GM10266 (cell line): ENCODE results near the gene PMPCA.

Experiments used
- DNase-seq: peaks from one replicate; pipeline ENCODE4 v3.0.0; 2012; ENCODE audit errors: extremely low spot score
- TF ChIP-seq, protein P1 (sequence below): IDR thresholded peaks from 2 replicates; pipeline ENCODE4 v1.5.1; 2012; ENCODE audit warnings: mild to moderate bottlenecking, low read depth; ENCODE audit not compliant: control insufficient read depth, insufficient read depth; ENCODE audit errors: missing control alignments

The PMPCA gene

DNA sequence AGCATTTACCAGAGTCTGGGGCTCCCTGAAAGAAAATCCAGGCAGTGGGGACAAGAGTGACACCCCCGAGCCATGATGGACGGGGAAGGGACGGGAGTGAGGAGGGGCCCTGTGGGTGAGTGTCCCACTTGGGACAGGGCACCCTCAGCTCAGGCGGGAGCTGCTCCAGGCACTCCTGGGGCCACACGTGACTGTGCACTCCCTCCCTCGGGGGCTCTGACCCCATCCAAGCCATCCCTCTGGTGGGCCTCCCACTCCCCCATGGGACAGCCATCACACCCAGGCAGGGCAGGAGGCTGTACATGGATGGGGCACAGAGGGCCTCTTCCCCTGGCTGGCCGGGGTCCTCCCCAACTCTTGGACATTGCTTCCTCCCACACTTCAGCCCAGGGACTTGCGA, 34.0 kb upstream of the PMPCA start:
- no peak for DNase-seq
- TF ChIP-seq, protein P1, sequence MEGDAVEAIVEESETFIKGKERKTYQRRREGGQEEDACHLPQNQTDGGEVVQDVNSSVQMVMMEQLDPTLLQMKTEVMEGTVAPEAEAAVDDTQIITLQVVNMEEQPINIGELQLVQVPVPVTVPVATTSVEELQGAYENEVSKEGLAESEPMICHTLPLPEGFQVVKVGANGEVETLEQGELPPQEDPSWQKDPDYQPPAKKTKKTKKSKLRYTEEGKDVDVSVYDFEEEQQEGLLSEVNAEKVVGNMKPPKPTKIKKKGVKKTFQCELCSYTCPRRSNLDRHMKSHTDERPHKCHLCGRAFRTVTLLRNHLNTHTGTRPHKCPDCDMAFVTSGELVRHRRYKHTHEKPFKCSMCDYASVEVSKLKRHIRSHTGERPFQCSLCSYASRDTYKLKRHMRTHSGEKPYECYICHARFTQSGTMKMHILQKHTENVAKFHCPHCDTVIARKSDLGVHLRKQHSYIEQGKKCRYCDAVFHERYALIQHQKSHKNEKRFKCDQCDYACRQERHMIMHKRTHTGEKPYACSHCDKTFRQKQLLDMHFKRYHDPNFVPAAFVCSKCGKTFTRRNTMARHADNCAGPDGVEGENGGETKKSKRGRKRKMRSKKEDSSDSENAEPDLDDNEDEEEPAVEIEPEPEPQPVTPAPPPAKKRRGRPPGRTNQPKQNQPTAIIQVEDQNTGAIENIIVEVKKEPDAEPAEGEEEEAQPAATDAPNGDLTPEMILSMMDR = no peak

- TF ChIP-seq, protein P1 = no peak
- DNase-seq = no peak
Observed at GRCh38 chr9:136377341-136378169, 32.9 kb upstream of the PMPCA start.

DNA sequence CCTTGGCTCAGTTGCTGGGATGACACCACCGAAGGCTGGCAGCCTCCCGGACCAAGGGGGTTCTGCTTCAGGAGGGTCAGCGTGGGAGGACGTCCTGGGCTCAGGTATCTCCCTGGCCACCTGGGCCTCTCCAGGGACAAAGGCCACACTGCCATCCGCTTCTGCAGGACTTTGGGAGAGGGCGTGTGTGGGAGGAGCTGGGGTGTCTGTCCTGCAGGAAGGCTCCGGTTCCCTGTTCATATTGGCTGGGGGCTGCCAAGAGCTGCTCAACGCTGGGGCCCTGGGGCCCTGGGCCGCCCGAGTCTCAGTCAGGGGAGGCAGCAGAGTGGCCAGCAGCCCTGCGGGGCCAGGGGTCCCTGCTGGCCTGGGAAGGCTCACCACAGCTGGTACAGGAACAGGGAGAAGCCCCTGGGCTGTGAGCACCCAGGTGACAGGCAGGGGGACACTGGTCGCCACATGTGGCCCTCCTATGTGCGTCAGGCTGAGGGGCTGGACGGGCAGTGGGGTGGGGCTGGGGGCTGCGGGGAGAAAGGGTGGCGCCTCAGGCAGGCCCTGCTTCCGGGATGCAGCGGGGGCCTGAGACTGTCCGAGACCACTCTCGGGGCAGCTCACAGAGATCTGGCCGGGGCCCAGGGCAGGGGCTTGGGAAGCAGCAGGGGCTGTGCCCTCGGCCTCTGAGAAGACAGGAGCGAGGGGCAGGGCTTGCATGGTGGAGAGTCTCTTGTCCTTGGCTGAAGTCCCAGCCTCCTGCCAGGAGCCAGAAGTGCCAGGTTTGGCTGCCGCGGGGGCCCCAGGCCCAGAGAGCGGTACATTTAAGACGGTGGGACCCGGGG, 32.1 kb upstream of the PMPCA start:
- TF ChIP-seq, protein P1 = no peak
- no peak for DNase-seq

- no peak for DNase-seq
Observed at GRCh38 chr9:136379003-136379287, 31.5 kb upstream of the PMPCA start.

GRCh38 chr9:136379401-136379800, 31.1 kb upstream of the PMPCA start:
- no peak for DNase-seq
- TF ChIP-seq, protein P1 = no peak

More at GRCh38 chr9:136379003-136379287, 31.5 kb upstream of the PMPCA start:
- TF ChIP-seq, protein P1 = no peak

GRCh38 chr9:136379891-136380290, 30.6 kb upstream of the PMPCA start:
- no peak for DNase-seq
- TF ChIP-seq, protein P1 = no peak

- TF ChIP-seq, protein P1 = no peak
- DNase-seq = no peak
Observed at GRCh38 chr9:136380381-136380780, 30.1 kb upstream of the PMPCA start.
